Measurements from ENCODE around the gene ANKRD29.

ANKRD29 gene

DNA sequence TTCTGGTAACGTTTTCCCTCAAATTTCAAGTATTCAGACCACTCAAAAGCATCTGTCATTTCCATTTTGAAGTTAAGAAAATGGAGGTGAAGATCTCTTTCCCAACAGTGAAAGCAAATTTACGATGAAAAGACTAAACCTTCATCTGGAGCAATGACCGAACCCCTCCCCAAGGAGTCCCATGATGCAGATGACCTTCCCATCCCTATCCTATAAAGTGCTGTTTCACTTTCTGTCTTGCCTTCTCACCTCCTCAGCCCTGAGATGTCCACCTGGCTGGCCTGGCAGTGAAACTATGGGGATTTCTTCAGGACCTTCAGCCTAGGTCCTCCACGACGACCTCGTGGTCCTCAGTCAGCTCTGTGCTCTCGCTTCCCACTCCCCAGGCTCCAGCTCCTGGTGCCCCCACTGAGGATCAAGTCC lies 75.5 kb downstream of the ANKRD29 start:
- TF ChIP-seq, protein P1, sequence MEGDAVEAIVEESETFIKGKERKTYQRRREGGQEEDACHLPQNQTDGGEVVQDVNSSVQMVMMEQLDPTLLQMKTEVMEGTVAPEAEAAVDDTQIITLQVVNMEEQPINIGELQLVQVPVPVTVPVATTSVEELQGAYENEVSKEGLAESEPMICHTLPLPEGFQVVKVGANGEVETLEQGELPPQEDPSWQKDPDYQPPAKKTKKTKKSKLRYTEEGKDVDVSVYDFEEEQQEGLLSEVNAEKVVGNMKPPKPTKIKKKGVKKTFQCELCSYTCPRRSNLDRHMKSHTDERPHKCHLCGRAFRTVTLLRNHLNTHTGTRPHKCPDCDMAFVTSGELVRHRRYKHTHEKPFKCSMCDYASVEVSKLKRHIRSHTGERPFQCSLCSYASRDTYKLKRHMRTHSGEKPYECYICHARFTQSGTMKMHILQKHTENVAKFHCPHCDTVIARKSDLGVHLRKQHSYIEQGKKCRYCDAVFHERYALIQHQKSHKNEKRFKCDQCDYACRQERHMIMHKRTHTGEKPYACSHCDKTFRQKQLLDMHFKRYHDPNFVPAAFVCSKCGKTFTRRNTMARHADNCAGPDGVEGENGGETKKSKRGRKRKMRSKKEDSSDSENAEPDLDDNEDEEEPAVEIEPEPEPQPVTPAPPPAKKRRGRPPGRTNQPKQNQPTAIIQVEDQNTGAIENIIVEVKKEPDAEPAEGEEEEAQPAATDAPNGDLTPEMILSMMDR (IDR thresholded peaks at IDR 0.05; ENCODE audit: borderline replicate concordance, control extremely low read depth, extremely low read depth, insufficient read depth, missing control alignments), result no peak
- no peak for DNase-seq (ENCODE audit: low spot score)
- in situ Hi-C loops (cut with MboI; ENCODE audit: low sequenced_read_pairs, unreplicated experiment), result loop anchor here (10.0 kb wide), 1 partner anchor 72 kb away; no protein-coding TSS in a partner anchor

DNA sequence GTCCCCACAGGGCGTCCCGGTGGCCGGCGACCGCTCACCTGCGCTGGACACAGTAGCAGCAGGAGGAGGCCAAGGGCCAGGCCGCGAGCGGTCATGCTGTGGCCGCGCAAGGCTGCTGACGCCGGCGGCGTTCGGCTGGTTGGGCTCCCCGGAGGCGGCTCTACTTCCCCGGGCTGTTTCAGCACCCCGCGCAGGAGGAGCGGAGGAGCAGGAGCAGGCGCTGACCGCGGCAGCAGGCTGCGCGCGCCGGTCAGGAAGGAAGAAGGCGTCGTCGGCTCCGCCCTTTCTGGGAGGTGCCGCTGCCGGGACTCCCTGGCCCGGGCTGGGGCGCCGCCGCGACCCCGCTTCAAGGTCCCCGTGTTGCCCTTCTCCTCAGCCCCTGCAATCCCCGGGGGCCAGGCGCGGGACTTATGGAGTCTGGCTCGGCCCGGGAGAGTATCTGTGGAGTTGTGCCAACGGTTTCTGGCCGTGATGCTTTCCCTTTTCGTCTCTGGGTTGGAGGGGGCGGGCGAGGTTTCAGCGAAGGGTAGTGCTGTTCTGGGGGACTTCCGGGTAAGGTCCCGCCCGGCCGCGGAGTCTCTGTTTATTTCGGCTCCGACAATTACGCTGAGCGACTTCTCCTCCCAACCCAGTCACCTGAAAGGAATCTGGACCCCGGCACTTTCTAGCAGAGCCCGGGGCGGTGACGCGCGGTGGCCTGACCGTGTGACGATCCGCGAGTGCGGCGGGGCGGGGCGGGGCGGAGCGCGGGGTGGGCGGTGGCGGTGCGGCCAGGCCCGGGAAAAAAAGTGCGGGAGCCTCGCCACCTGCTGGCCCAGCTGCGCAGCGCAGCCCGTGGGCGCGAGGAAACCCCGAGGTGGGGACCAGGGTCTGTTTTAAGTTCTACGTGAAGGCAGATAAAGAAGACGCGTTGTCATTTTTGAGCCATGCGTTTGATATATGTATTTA lies 76.2 kb downstream of the ANKRD29 start, which contains the start of gene NPC1:
Gene NPC1 (minus strand): TSS at position 258 of the 948 bp plus-strand sequence. CDS start 163 bp downstream, at position 95.
- in situ Hi-C loops (cut with MboI; ENCODE audit: low sequenced_read_pairs, unreplicated experiment), result loop anchor here (10.0 kb wide), 1 partner anchor 72 kb away; no protein-coding TSS in a partner anchor
- peak; percentile 95 for DNase-seq (ENCODE audit: low spot score)
- TF ChIP-seq, protein P1 (IDR thresholded peaks at IDR 0.05; ENCODE audit: borderline replicate concordance, control extremely low read depth, extremely low read depth, insufficient read depth, missing control alignments), result peak; percentile 97

DNA sequence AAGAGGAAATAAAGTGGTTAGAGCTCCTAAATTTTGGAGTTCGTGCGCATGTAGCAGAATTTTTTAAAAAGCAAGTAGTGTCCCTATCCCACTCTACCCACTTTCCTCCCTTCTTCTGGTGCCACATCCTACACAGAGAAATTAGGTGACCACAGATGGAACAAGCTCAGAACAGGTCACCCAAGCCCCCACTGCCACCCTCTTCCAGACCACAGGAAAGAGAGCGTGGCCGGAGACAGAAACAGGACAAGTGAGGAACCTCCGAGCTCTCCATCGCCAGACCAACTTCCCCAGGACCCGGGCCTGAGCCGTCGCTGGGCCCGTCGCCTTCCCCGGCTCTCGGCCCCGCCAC lies 76.8 kb downstream of the ANKRD29 start:
- in situ Hi-C loops (cut with MboI; ENCODE audit: low sequenced_read_pairs, unreplicated experiment), result loop anchor here (10.0 kb wide), 1 partner anchor 71 kb away; no protein-coding TSS in a partner anchor
- DNase-seq (ENCODE audit: low spot score), result no peak
- TF ChIP-seq, protein P1 (IDR thresholded peaks at IDR 0.05; ENCODE audit: borderline replicate concordance, control extremely low read depth, extremely low read depth, insufficient read depth, missing control alignments), result no peak

DNA sequence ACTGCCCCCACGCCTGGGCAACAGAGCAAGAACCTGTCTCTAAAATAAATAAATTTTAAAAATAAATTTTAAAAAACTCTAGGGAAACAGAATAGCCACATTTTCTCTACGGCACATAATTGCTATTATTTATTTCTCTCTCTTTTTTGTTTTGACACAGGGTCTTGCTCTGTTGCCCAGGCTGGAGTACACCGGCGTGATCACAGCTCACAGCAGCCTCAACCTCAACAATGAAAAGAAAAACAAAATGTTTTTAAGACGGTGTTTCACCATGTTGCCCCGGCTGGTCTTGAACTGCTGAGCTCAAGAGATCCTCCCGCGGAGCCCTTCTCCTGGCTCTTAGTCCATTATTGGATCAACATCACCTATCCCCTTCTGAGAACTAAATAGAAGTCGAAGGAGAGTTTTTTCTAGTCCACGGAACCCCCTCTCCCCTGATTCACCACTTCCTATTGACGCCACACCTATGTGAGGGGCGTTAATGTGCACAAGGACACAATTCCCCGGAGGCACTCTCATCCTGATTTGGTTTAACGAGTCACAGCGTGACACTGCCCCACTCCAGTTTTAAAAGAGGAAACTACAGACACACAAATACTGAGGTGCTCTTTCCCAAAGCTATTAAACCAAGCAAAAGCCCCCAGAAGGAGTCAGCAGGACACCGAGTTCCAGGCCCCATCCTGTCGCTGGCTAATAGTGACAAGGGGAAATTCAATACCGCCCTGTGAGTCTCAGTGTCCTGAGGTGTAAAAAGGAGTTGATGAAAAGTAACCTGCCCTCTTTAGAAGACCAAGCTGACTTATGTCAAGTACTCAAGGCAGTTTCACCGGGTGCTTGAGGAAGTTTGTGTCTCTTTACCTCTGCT lies 77.5 kb downstream of the ANKRD29 start:
- DNase-seq (ENCODE audit: low spot score), result peak; percentile 35
- TF ChIP-seq, protein P1 (IDR thresholded peaks at IDR 0.05; ENCODE audit: borderline replicate concordance, control extremely low read depth, extremely low read depth, insufficient read depth, missing control alignments), result no peak
- in situ Hi-C loops (cut with MboI; ENCODE audit: low sequenced_read_pairs, unreplicated experiment), result loop anchor here (10.0 kb wide), 1 partner anchor 70 kb away; no protein-coding TSS in a partner anchor

DNA sequence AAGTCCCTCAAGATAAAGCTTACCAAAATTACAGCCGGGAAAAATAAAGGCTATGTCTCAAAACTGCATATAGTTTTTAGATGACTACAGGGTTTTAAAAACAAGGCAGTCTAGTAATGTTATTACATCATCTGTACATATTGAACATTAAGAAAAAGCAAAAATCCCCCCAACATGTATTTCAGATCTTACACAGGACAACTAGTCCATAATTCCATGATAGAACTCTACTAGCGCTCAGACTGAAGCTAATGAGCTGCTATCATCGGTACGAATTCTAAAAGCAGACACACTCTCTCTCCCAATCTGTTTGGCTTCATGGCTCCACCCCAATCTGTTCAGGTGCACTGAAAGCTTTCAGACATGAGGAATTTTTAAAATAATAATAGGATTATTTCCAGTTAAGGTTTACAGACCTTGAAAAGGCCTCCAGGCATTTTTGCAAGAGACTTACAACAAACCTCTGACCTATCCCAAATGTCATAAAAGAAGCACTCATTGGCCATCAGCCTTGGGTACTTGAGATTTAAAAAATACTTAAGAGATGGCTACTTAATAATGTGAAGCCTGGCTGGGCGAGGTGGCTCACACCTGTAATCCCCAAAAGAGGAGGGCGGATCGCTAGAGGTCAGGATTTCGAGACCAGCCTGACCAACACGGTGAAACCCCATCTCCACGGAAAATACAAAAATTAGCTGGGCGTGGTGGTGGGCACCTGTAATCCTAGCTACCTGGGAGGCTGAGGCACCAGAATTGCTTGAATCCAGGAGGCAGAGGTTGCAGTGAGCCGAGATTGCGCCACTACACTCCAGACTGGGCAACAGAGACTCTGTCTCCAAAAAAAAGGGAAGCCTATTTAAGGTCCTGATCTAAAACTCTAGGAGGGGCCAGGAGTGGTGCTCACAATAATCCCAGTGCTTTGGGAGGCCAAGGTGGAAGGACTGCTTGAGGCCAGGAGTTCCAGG lies 78.4 kb downstream of the ANKRD29 start:
- in situ Hi-C loops (cut with MboI; ENCODE audit: low sequenced_read_pairs, unreplicated experiment), result loop anchor here (10.0 kb wide), 1 partner anchor 70 kb away; no protein-coding TSS in a partner anchor
- TF ChIP-seq, protein P1 (IDR thresholded peaks at IDR 0.05; ENCODE audit: borderline replicate concordance, control extremely low read depth, extremely low read depth, insufficient read depth, missing control alignments), result no peak
- no peak for DNase-seq (ENCODE audit: low spot score)

All from GM13976 (cell line).